Measurements from ENCODE around the gene CPNE5.
A peak's percentile ranks its signal among the peaks of the same experiment; 100 is the strongest.
"Not testable (repeated sequence)": the region's sequence is repeated elsewhere in the genome, so short reads cannot be mapped to it uniquely, and the experiment has no call there.

CPNE5 gene

GRCh38 chr6:36725581-36725980 is 113.7 kb downstream of the CPNE5 start:
- H3K36me3 ChIP-seq (replicated peaks): no peaks in the 10 kb centered on the region
- H3K27me3 ChIP-seq (replicated peaks): no peaks in the 10 kb centered on the region
- no peak overlapping the region for H3K4me3 ChIP-seq (ENCODE audit: low read depth, low read length)
- DNase-seq: no peak
- H3K27ac ChIP-seq: no peak overlapping the region
- in situ Hi-C loops (cut with HindIII; ENCODE audit: low pct_ligation_motif_present, low sequenced_read_pairs): no loop called here
- TF ChIP-seq CTCF (IDR thresholded peaks at IDR 0.05; ENCODE audit: low read depth, low read length, missing control alignments): no peak

- peak; percentile 65 for DNase-seq
- H3K36me3 ChIP-seq (replicated peaks): no peaks in the 10 kb centered on the region
- in situ Hi-C loops (cut with HindIII; ENCODE audit: low pct_ligation_motif_present, low sequenced_read_pairs): no loop called here
- H3K4me3 ChIP-seq (ENCODE audit: low read depth, low read length): no peak overlapping the region
- no peak overlapping the region for H3K27ac ChIP-seq
- no peaks in the 10 kb centered on the region for H3K27me3 ChIP-seq (replicated peaks)
- peak; percentile 77 for TF ChIP-seq CTCF (IDR thresholded peaks at IDR 0.05; ENCODE audit: low read depth, low read length, missing control alignments)
Measured at GRCh38 chr6:36724514-36725390, 114.5 kb downstream of the CPNE5 start.

- DNase-seq; H3K4me3 ChIP-seq (ENCODE audit: low read depth, low read length); H3K27me3 ChIP-seq (replicated peaks); H3K27ac ChIP-seq; in situ Hi-C loops (cut with HindIII; ENCODE audit: low pct_ligation_motif_present, low sequenced_read_pairs); H3K36me3 ChIP-seq (replicated peaks): not testable (repeated sequence)
Measured at GRCh38 chr6:36723992-36724391, 115.3 kb downstream of the CPNE5 start.

GRCh38 chr6:36722879-36723278 is 116.4 kb downstream of the CPNE5 start:
- H3K27me3 ChIP-seq (replicated peaks): no peaks in the 10 kb centered on the region
- no peaks in the 10 kb centered on the region for H3K36me3 ChIP-seq (replicated peaks)
- no peak overlapping the region for H3K27ac ChIP-seq
- in situ Hi-C loops (cut with HindIII; ENCODE audit: low pct_ligation_motif_present, low sequenced_read_pairs): no loop called here
- DNase-seq: no peak
- no peak for TF ChIP-seq CTCF (IDR thresholded peaks at IDR 0.05; ENCODE audit: low read depth, low read length, missing control alignments)
- no peak overlapping the region for H3K4me3 ChIP-seq (ENCODE audit: low read depth, low read length)

GRCh38 chr6:36722365-36722764 is 116.9 kb downstream of the CPNE5 start:
- H3K27me3 ChIP-seq (replicated peaks): no peaks in the 10 kb centered on the region
- no peaks in the 10 kb centered on the region for H3K36me3 ChIP-seq (replicated peaks)
- no peak for DNase-seq
- no peak for TF ChIP-seq CTCF (IDR thresholded peaks at IDR 0.05; ENCODE audit: low read depth, low read length, missing control alignments)
- no peak overlapping the region for H3K4me3 ChIP-seq (ENCODE audit: low read depth, low read length)
- no peak overlapping the region for H3K27ac ChIP-seq
- in situ Hi-C loops (cut with HindIII; ENCODE audit: low pct_ligation_motif_present, low sequenced_read_pairs): no loop called here

- no peak for TF ChIP-seq CTCF (IDR thresholded peaks at IDR 0.05; ENCODE audit: low read depth, low read length, missing control alignments)
- in situ Hi-C loops (cut with HindIII; ENCODE audit: low pct_ligation_motif_present, low sequenced_read_pairs): no loop called here
- DNase-seq: no peak
- Histone ChIP-seq H3K4me3 (ENCODE audit: low read depth, low read length) (no peak overlapping the region), H3K27me3 (replicated peaks) (no peaks in the 10 kb centered on the region), H3K36me3 (replicated peaks) (no peaks in the 10 kb centered on the region), H3K27ac (no peak overlapping the region)
Measured at GRCh38 chr6:36721369-36722140, 117.7 kb downstream of the CPNE5 start.

Data from brain microvascular endothelial cell (primary cell).